Skeletal muscle satellite cell (primary cell): ENCODE results near the gene ACD.

ENCODE experiments used
- H3K27me3 ChIP-seq: 2 replicates; pipeline ENCODE4 v1.7.0; 2013; ENCODE audit warnings: low read length; ENCODE audit not compliant: control insufficient read depth, insufficient read depth
- H3K36me3 ChIP-seq: 2 replicates; pipeline ENCODE4 v1.7.0; 2013; ENCODE audit warnings: mild to moderate bottlenecking, control low read depth, low read length; ENCODE audit not compliant: insufficient read depth
- H3K4me1 ChIP-seq: 2 replicates; pipeline ENCODE4 v1.7.0; 2013; ENCODE audit warnings: low read length; ENCODE audit not compliant: control insufficient read depth, insufficient read depth
- H3K4me2 ChIP-seq: 2 replicates; pipeline ENCODE4 v1.7.0; 2013; ENCODE audit warnings: mild to moderate bottlenecking, low read length
- H3K4me3 ChIP-seq: 2 replicates; pipeline ENCODE4 v1.7.0; 2013; ENCODE audit warnings: low read length
- H3K9ac ChIP-seq: 2 replicates; pipeline ENCODE4 v1.7.0; 2013; ENCODE audit warnings: mild to moderate bottlenecking, low read depth, low read length, moderate library complexity
- H3K9me3 ChIP-seq: replicated peaks from 2 replicates; pipeline ENCODE4 v1.7.0; 2013; ENCODE audit warnings: mild to moderate bottlenecking, control low read depth, low read length

ACD gene

DNA sequence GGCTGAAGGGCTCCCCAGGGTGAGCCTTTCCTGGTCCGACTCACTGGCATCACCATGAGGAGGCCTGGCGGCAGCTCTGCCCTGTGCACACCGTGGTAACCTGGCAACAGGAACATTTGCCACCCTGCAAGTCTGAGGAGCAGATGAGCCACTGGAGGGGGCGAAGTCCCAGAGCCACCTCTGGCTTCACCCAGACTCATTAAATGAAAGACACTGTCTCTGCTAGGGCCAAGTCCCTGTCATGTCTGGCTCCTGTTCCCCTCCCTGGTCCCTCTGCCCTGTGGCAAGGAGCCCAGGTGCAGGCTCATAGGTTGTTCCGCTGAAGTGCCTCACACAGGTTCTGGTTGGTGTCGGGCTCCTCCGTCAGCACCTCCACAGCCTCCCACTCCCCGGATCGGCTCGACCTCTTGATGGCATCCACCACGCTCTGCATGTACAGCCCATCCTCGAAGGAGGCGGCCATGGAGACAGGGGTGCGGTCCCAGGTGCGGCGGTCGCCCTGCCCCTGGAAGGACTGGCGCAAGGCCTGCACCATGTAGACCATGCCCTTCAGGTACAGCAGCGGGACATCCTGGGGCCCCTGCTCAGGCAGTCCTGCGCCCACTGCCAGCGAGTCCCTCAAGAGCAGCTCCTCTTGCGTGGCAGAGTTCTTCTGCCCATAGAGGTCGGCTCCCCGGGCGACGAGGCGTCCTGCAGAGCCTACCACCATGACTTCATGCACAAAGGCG lies 15.0 kb upstream of the ACD start:
- H3K4me2 ChIP-seq, result no peak overlapping the region
- H3K4me3 ChIP-seq, result no peak overlapping the region
- no peaks in the 10 kb centered on the region for H3K9me3 ChIP-seq
- no peak overlapping the region for H3K9ac ChIP-seq
- H3K4me1 ChIP-seq, result peaks cover 15% of the 10 kb centered on the region
- H3K27me3 ChIP-seq, result no peaks in the 10 kb centered on the region
- peaks cover 6% of the 10 kb centered on the region for H3K36me3 ChIP-seq

DNA sequence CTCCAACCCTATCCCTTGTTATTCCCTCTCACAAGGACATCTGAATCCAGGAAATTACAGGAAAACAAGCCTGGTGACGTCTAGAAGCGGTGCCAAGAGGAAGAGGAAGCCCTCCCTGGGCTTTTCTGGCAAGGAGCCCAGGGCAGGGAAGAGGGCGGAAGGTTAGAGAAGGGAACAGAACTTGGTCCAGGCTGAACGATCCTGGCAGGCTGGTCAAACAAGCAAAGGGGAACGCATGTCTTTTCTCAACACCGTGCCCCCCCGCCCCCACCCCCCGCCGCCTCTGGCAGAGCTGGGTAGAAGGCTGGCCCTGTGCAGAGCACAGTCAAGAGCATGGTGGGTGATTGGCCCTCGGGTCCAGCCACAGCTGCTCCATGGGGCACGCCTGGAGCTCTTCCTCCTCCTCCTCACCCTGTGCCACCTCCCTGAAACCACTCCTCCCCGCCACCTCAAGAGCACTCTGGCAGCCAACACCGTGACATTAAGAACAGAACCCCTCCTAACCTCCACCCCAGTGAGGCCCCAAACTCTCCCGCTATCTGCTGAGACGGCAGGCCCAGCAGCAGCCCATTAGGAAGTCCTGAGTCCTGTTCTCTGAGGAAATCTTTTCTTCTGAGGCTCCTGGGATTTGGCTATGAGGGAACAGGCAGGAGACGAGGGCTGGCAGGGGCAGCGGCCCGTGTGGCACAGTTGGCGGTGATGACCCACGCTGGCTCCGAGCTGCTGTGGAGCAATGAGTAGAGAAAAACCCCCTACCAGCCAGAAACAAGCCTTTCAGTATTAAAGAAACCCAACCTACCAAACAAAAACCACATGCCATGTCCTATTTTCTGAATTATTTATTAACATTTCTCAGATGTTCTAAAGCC lies 13.9 kb upstream of the ACD start:
- no peak overlapping the region for H3K4me2 ChIP-seq
- no peak overlapping the region for H3K4me3 ChIP-seq
- H3K27me3 ChIP-seq, result no peaks in the 10 kb centered on the region
- peak overlapping the region; percentile 25 for H3K9ac ChIP-seq
- peaks cover 15% of the 10 kb centered on the region for H3K4me1 ChIP-seq
- peaks cover 6% of the 10 kb centered on the region for H3K36me3 ChIP-seq
- H3K9me3 ChIP-seq, result no peaks in the 10 kb centered on the region

DNA sequence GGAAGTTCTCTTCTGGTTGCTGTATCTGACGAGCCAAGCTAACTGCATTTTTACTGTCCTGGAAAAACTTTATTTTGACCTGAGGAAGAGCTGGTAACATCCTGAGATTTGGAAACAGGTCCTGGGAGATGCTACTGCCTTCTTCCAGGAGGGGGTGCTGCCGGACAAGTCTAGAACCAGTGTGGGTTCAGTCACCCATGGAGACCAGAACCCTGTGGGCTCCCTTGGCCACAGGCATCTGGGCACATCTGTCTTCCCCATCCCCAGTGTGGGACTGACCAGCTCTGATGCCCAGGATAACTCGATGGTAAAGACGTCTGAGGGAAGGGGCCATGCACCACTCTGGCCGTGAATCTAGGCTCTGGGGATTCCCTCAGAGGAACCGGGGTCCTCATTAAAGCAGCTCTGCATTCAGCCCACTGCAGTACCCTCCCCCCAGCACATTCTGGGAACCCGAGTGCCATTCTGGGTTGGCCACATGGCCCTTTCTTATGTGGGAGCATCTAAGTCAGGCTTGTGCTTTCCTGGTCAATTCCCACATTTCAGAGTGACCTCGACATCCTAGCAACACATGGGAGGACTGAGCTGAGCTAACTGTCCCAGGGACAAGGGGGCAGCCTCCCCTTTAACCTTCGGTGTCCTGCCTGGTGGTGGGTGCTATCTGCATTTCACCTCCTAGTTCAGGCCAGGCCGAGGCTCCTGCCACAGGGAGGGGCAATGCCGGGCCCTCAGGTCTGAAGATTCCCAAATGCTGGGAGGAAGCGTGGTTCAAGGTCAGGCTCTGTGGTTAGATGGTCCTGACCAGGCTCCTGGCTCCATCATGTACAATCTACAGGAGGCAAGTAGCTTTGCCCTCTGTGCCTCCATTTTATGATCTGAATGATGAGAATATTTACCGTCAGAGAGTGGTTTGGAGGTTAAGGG lies 12.9 kb upstream of the ACD start:
- Histone ChIP-seq H3K4me1 (peaks cover 15% of the 10 kb centered on the region), H3K9me3 (no peaks in the 10 kb centered on the region), H3K9ac (peak overlapping the region; percentile 25), H3K36me3 (peaks cover 6% of the 10 kb centered on the region), H3K4me3 (no peak overlapping the region), H3K27me3 (no peaks in the 10 kb centered on the region), H3K4me2 (no peak overlapping the region)

DNA sequence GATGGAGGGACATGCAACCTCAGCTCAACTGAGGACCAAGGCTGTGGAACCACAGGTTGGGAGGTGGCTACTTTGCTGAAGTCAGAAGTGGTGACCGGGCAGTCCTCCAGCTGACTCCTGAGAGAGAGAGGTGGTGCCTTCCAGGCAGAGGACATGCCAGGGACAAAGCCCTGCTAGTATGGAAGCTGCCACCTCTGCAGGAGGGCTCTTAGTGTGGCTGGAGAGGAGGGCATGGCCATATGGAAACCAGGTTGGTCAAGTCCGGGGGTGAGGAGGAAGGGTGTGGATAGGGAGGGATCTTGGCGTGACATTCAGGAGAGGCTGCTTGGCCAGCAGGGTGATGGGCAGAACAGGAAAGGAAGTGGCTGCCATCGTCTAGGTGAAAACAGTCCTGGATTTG lies 12.2 kb upstream of the ACD start:
- Histone ChIP-seq H3K4me1 (peaks cover 20% of the 10 kb centered on the region), H3K4me3 (no peak overlapping the region), H3K9ac (no peak overlapping the region), H3K4me2 (no peak overlapping the region), H3K36me3 (peaks cover 6% of the 10 kb centered on the region), H3K9me3 (no peaks in the 10 kb centered on the region), H3K27me3 (no peaks in the 10 kb centered on the region)

DNA sequence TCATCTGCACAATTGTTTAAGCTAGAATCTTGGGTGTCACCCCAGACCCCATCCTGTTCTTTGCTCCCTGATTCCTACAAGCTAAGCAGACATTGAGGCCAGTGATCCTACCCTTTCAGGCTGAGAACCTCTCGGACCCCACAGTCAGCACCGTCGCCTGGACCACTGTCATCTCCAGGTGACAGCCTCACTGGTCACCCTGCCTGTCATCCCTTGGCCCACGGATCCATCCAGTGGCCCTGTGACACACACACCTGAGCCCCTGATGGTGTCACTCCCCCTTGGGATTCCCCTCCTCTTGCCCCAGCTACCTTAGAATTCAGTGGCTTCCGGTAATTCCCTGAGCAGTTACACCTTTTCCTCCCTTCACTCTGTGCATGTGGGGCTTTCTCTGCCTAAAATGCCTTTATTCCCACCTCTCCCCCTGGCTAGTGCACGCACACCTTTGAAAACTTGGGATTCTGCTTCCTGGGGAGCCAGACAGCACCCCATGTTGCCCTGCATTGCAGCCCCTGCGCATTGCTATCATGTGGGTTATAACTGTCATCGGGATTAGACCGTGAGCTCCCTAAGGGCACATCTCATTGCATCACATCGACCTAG lies 9.5 kb upstream of the ACD start:
- Histone ChIP-seq H3K9me3 (no peaks in the 10 kb centered on the region), H3K9ac (no peak overlapping the region), H3K4me2 (no peak overlapping the region), H3K4me1 (peaks cover 34% of the 10 kb centered on the region), H3K27me3 (no peaks in the 10 kb centered on the region), H3K4me3 (no peak overlapping the region), H3K36me3 (no peaks in the 10 kb centered on the region)

DNA sequence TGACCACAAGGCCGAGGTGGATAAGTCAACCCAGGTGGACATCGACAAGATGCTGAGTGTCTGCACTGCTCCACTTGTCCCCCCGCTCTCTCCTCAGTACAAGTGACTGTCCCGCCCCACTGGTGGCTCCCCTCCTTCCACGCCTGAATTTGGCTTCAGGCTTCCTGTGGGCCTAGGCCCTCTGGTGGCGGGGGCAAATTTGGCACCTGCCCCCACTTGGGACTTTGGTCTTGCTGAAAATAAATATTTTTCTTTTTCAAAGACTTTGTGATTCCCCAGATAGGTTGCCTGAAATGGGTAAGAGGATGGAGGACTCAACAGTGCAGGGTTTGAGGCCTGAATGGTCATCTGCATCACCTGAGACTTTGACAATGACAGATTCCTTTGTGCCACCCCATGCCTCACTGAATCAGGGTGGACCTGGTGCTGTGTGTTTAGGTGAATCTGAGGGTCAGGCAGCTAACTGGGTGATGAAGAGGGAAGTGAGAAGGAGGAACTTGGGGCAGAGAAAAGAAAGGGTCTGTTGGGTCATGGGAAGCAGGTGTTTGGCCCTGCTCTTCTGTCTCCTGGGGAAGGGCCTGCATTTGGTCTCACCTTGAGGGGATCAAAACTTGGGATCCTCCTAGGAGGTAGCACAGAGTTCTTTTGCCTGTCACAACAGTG lies 8.6 kb upstream of the ACD start:
- Histone ChIP-seq H3K9me3 (no peaks in the 10 kb centered on the region), H3K27me3 (no peaks in the 10 kb centered on the region), H3K4me3 (no peak overlapping the region), H3K36me3 (no peaks in the 10 kb centered on the region), H3K4me2 (no peak overlapping the region), H3K4me1 (peaks cover 28% of the 10 kb centered on the region), H3K9ac (no peak overlapping the region)

DNA sequence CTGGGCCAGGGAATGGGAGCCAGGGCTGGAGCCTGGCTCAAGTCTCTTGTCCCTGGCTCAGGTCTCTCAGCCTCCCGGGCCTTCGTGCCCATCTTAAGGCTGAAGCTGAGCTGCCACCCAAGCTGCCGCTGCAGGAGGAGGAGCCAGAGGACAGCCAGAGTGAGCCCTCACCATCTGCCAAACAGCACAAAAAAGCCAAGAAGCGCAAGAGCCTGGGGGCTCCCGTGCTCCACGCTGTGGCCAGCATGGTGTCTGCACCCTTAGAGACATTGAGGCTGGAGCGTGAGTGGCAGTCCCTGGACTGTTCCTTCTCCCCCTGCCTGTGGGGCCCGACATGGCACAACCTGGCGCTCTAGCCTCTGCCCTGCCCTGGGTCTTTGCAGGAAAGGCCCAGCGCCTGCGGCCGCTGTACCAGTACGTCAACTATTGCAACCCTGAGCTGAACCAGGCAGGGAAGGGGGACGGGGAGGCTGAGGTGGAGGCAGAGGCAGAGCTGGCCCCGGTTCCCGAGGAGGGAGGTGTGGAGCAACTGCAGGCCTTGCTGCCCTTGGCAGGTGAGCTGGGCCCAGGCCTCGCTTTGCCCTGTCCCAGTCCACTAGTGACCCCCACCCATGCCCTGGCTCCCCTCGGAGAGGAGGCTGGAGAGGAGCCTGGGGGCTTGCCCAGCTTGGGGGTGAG lies 7.9 kb upstream of the ACD start:
- no peaks in the 10 kb centered on the region for H3K27me3 ChIP-seq
- peak overlapping the region; percentile 42 for H3K4me3 ChIP-seq
- no peaks in the 10 kb centered on the region for H3K9me3 ChIP-seq
- peaks cover 22% of the 10 kb centered on the region for H3K4me1 ChIP-seq
- H3K36me3 ChIP-seq, result no peaks in the 10 kb centered on the region
- peak overlapping the region; percentile 95 for H3K4me2 ChIP-seq
- peak overlapping the region; percentile 84 for H3K9ac ChIP-seq

DNA sequence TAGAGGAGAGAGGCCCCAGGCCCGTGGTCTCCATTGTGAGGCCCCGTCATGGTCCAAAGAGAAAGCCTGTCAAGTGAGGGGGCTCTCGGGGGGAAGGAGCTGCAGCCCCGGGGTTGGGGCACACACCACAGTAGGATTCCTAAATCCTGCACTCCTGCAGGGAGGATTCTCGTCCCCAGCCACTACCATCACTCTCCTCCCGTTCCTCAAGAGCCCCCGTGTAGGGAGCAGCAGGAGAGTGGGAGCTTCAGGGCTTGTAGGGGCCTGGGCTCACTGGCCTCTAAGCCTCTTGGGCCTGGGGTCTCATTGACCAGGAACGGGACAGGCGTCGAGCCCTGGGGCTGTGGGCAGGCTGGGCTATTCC lies 7.4 kb upstream of the ACD start:
- H3K9me3 ChIP-seq, result no peaks in the 10 kb centered on the region
- peak overlapping the region; percentile 78 for H3K4me3 ChIP-seq
- H3K27me3 ChIP-seq, result no peaks in the 10 kb centered on the region
- H3K36me3 ChIP-seq, result no peaks in the 10 kb centered on the region
- peak overlapping the region; percentile 95 for H3K4me2 ChIP-seq
- peaks cover 19% of the 10 kb centered on the region for H3K4me1 ChIP-seq
- peak overlapping the region; percentile 84 for H3K9ac ChIP-seq

DNA sequence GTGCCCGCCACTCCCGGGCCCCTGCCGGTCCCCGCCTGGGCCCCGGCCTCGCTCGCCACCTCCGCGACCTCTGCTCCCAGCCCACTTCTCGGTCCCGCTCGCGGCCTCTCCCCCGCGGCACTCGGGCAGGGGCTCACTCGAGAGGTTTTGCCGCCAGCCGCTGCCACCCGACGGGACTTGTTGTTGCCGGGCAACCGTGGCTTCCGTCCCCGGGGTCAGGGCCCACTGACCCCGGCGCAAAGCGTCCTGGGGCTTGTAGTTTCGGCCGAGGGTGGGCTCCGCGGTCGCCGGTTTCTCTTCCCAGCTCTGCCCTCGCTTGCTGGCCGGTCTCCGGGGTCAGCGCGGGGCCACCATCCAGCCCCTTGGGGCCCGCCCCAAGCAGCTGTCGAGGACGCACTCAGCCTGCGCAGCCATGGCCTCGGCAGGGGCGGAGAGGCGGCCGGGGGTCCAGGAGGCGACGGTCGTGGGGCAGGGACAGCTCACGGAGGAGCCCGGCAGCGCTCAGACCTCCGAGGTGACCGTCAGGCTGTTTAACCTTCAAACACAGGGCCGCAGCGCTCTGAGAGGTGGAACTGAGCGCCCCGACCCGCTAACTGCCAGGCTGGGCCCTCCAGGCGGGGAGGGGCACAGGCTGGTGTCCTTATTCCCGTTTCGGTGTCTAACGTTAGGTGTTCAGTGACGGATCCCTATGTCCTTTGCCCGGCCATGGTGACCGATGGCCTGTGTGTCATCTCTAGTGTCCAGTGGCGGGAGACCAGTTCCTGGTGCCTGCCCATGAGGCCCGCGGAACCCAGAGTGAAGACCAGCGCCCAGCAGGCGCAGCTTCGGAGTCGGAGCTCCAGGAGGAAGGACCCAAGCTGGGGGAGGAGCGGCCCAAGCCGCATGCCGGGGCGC lies 6.7 kb upstream of the ACD start, which contains the start of the genes C16orf86 and ENKD1:
Gene C16orf86, plus strand, starts transcription at position 256 of the 894 bp plus-strand sequence. Its CDS starts 157 bp downstream, at position 413.
Gene ENKD1, minus strand, starts transcription at position 192 of the 894 bp plus-strand sequence. CDS start 308 bp downstream, outside the sequence.
- Histone ChIP-seq H3K4me1 (peaks cover 19% of the 10 kb centered on the region), H3K36me3 (no peaks in the 10 kb centered on the region), H3K27me3 (no peaks in the 10 kb centered on the region), H3K9me3 (no peaks in the 10 kb centered on the region), H3K9ac (peak within 1 kb of the TSS; percentile 84), H3K4me3 (peak within 1 kb of the TSS; percentile 78), H3K4me2 (peak within 1 kb of the TSS; percentile 95)
